HG02759 (cell line): ENCODE measurements around the gene B3GAT1.
A peak's percentile ranks its signal among the peaks of the same experiment; 100 is the strongest.

ENCODE experiments used
- ATAC-seq: cut with Tn5 transposase; IDR thresholded peaks from one replicate; pipeline ENCODE4 v1.9.1; 2021; ENCODE audit warnings: mild to moderate bottlenecking, moderate library complexity; ENCODE audit not compliant: unreplicated experiment

B3GAT1 gene

GRCh38 chr11:134340354-134340964 is 71.6 kb downstream of the B3GAT1 start:
- no peak for ATAC-seq

GRCh38 chr11:134339756-134340155 is 72.3 kb downstream of the B3GAT1 start:
- no peak for ATAC-seq

- no peak for ATAC-seq
Measured at GRCh38 chr11:134338654-134339053, 73.4 kb downstream of the B3GAT1 start.

- ATAC-seq = no peak
Measured at GRCh38 chr11:134338068-134338467, 74.0 kb downstream of the B3GAT1 start.

- no peak for ATAC-seq
Measured at GRCh38 chr11:134337051-134337450, 75.0 kb downstream of the B3GAT1 start.

GRCh38 chr11:134334796-134335571 is 77.1 kb downstream of the B3GAT1 start:
- no peak for ATAC-seq

- ATAC-seq = no peak
Measured at GRCh38 chr11:134333946-134334345, 78.1 kb downstream of the B3GAT1 start.

- ATAC-seq = no peak
Measured at GRCh38 chr11:134333312-134333711, 78.7 kb downstream of the B3GAT1 start.

- ATAC-seq = no peak
Measured at GRCh38 chr11:134332782-134333181, 79.3 kb downstream of the B3GAT1 start.

GRCh38 chr11:134332189-134332631 is 79.8 kb downstream of the B3GAT1 start:
- ATAC-seq = peak; percentile 36

- peak; percentile 94 for ATAC-seq
Measured at GRCh38 chr11:134331354-134332188, 80.5 kb downstream of the B3GAT1 start, which contains the start of gene GLB1L2. TSS of gene GLB1L2 (plus strand) at chr11:134331988. CDS start at chr11:134332062, 74 bp downstream.

- ATAC-seq = no peak
Measured at GRCh38 chr11:134330611-134331353, 81.3 kb downstream of the B3GAT1 start.
